A549 (cell line): ENCODE data around the gene RFLNA. TPM values are rescaled to one million over a fixed set of nuclear protein-coding genes. Genes with fewer than 3 reads are reported as not detected.

ENCODE experiments used
- ATAC-seq, 2 experiments: fragments of 200-7000 bp in 1 of 2; fragments of >200 bp in 1 of 2; cut with Nextera tagmentation in 1 of 2; cut with Tn5 transposase in 1 of 2; 3 replicates each; pipeline versions ENCODE4 v1.8.0 to v1.9.1; 2018 to 2020; ENCODE audit warnings: mild to moderate bottlenecking in 1 of 2, moderate library complexity in 1 of 2
- CTCF ChIA-PET: fragments of 300-600 bp; sonication (Branson Sonifier 250); formaldehyde crosslinking; extraction: SDS; loops from one replicate; lab custom pipeline; 2021; ENCODE audit warnings: antibody characterized with exemption, inconsistent platforms; lab: Yijun Ruan, JAX
- POLR2A ChIA-PET: fragments of 350-600 bp; formaldehyde crosslinking; extraction: SDS; loops from one replicate; lab custom pipeline; 2021; ENCODE audit warnings: antibody characterized with exemption, inconsistent platforms; lab: Yijun Ruan, JAX
- DNase-seq, 2 experiments: peaks; one replicate each; pipeline versions ENCODE4 v3.0.0 to v3.0.0-alpha.2; 2011 to 2016; ENCODE audit warnings: low read depth in 1 of 2, low spot score in 1 of 2
- FAIRE-seq: peaks from 2 replicates; lab custom pipeline; 2011; peaks lifted over from hg19 to GRCh38; lab: Jason Lieb, UNC
- H3K27ac ChIP-seq, 2 experiments: fragments of >200 bp; sonication (Bioruptor Twin); formaldehyde crosslinking; 3 replicates each; pipeline ENCODE4 v1.5.1; 2016 to 2017
- H3K4me1 ChIP-seq: fragments of >200 bp; sonication (Bioruptor Twin); formaldehyde crosslinking; 3 replicates; pipeline ENCODE4 v1.6.1; 2016
- H3K4me2 ChIP-seq: fragments of >200 bp; sonication (Bioruptor Twin); formaldehyde crosslinking; 3 replicates; pipeline ENCODE4 v1.6.1; 2016
- H3K4me3 ChIP-seq: fragments of >200 bp; sonication (Bioruptor Twin); formaldehyde crosslinking; 3 replicates; pipeline ENCODE4 v1.5.1; 2016
- H3K9me3 ChIP-seq: fragments of >200 bp; sonication (Bioruptor Twin); formaldehyde crosslinking; 3 replicates; pipeline ENCODE4 v1.6.1; 2016
- CBX8 ChIP-seq: fragments of 200-600 bp; sonication (generic); IDR thresholded peaks from 2 replicates; pipeline ENCODE4 v1.6.1; 2016
- CHD2 ChIP-seq: fragments of 150-350 bp; IDR thresholded peaks from 2 replicates; pipeline ENCODE4 v1.6.1; 2014; ENCODE audit warnings: low read length; ENCODE audit not compliant: partially characterized antibody
- EHMT2 ChIP-seq: fragments of 200-600 bp; sonication (generic); IDR thresholded peaks from 2 replicates; pipeline ENCODE4 v1.6.1; 2016; ENCODE audit warnings: antibody characterized with exemption, low read depth, mild to moderate bottlenecking, moderate library complexity
- FOXS1 ChIP-seq: fragments of 250-450 bp; sonication (Bioruptor Pico); IDR thresholded peaks from 2 replicates; pipeline ENCODE4 v1.5.0; 2020; ENCODE audit warnings: mild to moderate bottlenecking, moderate library complexity
- JUN ChIP-seq, 2 experiments: fragments of >200 bp; sonication (Bioruptor Twin); formaldehyde crosslinking; IDR thresholded peaks; 2 replicates in 1 of 2; 3 replicates in 1 of 2; pipeline ENCODE4 v1.6.1; 2016 to 2017
- KDM1A ChIP-seq: fragments of 200-600 bp; sonication (generic); IDR thresholded peaks from 2 replicates; pipeline ENCODE4 v1.6.1; 2016; ENCODE audit warnings: low read depth, mild to moderate bottlenecking
- MAFK ChIP-seq: fragments of 450-650 bp; IDR thresholded peaks from 2 replicates; pipeline ENCODE4 v1.6.1; 2014; ENCODE audit not compliant: partially characterized antibody
- MYC ChIP-seq: IDR thresholded peaks from 2 replicates; pipeline ENCODE4 v1.6.1; 2012; ENCODE audit warnings: mild to moderate bottlenecking, inconsistent platforms, low read length, improper control_type of control experiment, borderline replicate concordance
- NPAS2 ChIP-seq: fragments of 250-450 bp; sonication (Bioruptor Pico); IDR thresholded peaks from 2 replicates; pipeline ENCODE4 v1.8.0; 2022; ENCODE audit warnings: mild to moderate bottlenecking, moderate library complexity, borderline replicate concordance
- PHF8 ChIP-seq: fragments of 200-600 bp; sonication (generic); IDR thresholded peaks from 2 replicates; pipeline ENCODE4 v1.6.1; 2016; ENCODE audit warnings: low read depth, mild to moderate bottlenecking, antibody characterized with exemption, moderate library complexity, borderline replicate concordance
- RAD21 ChIP-seq, 2 experiments: fragments of >200 bp in 1 of 2; sonication (Bioruptor Twin) in 1 of 2; formaldehyde crosslinking in 1 of 2; IDR thresholded peaks in 1 of 2; conservative IDR thresholded peaks in 1 of 2; 2 replicates in 1 of 2; 3 replicates in 1 of 2; pipeline ENCODE4 v1.6.1; 2012 to 2018; ENCODE audit warnings: inconsistent platforms in 1 of 2
- RCOR1 ChIP-seq: fragments of 150-350 bp; IDR thresholded peaks from 2 replicates; pipeline ENCODE4 v1.6.1; 2014; ENCODE audit warnings: antibody characterized with exemption, low read length, low read depth
- RFX5 ChIP-seq: fragments of 450-650 bp; IDR thresholded peaks from 2 replicates; pipeline ENCODE4 v1.7.1; 2014; ENCODE audit warnings: antibody characterized with exemption, mild to moderate bottlenecking, moderate library complexity
- SMC3 ChIP-seq: fragments of >200 bp; sonication (Bioruptor Twin); formaldehyde crosslinking; IDR thresholded peaks from 3 replicates; pipeline ENCODE4 v1.6.1; 2018; ENCODE audit warnings: inconsistent platforms
- SREBF2 ChIP-seq: fragments of 450-650 bp; IDR thresholded peaks from 2 replicates; pipeline ENCODE4 v1.6.1; 2014; ENCODE audit warnings: mild to moderate bottlenecking, moderate library complexity
- TP53 ChIP-seq: fragments of 250-450 bp; sonication (Bioruptor Pico); IDR thresholded peaks from 2 replicates; pipeline ENCODE4 v1.5.0; 2021; ENCODE audit warnings: mild to moderate bottlenecking, moderate library complexity
- ZNF302 ChIP-seq: fragments of 250-450 bp; sonication (Bioruptor Pico); IDR thresholded peaks from 2 replicates; pipeline ENCODE4 v1.9.0; 2021; ENCODE audit warnings: inconsistent platforms, mild to moderate bottlenecking, moderate library complexity
- ZSCAN20 ChIP-seq: fragments of 250-450 bp; sonication (Bioruptor Pico); IDR thresholded peaks from 2 replicates; pipeline ENCODE4 v1.8.0; 2022; ENCODE audit warnings: mild to moderate bottlenecking, moderate library complexity
- WGBS: methylation state at CpG from one replicate; pipeline ENCODE4 v1.1.6; 2017; ENCODE audit errors: missing lambda C conversion rate; 5-methylcytosine and 5-hydroxymethylcytosine counted together
- polyA plus RNA-seq, 4 experiments: library from polyadenylated mRNA; depleted of rRNA in 3 of 4; stranded (reverse); fragments of >200 nt; fragmentation: RNase III in 1 of 4; extraction: RNeasy Plus Mini Kit Qiagen cat#74134 plus additional on column Dnase treatment in 1 of 4; gene quantifications; 2 replicates in 3 of 4; 3 replicates in 1 of 4; pipeline ENCODE4 v1.2.3, GENCODE V29; 2011 to 2017
- TF ChIP-seq, protein P1 (sequence below): fragments of 150-350 bp; IDR thresholded peaks from 2 replicates; pipeline ENCODE4 v1.6.1; 2014; ENCODE audit warnings: low read depth, mild to moderate bottlenecking, low read length
- TF ChIP-seq, protein P2 (sequence below): fragments of 200-600 bp; sonication (generic); IDR thresholded peaks from 2 replicates; pipeline ENCODE4 v1.6.1; 2016; ENCODE audit warnings: antibody characterized with exemption, mild to moderate bottlenecking, moderate library complexity
- TF ChIP-seq, protein P3 (sequence below): fragments of 250-450 bp; sonication (Bioruptor Pico); IDR thresholded peaks from 2 replicates; pipeline ENCODE4 v1.5.0; 2021; ENCODE audit warnings: mild to moderate bottlenecking, moderate library complexity, borderline replicate concordance
- TF ChIP-seq, protein P4 (sequence below): fragments of 250-450 bp; sonication (Bioruptor Pico); IDR thresholded peaks from 2 replicates; pipeline ENCODE4 v1.5.0; 2020; ENCODE audit warnings: low read depth, mild to moderate bottlenecking, moderate library complexity
- TF ChIP-seq, protein P5 (sequence below): fragments of >200 bp; sonication (Bioruptor Twin); formaldehyde crosslinking; IDR thresholded peaks from 3 replicates; pipeline ENCODE4 v1.6.1; 2016
- TF ChIP-seq, protein P6 (sequence below): fragments of 450-650 bp; IDR thresholded peaks from 2 replicates; pipeline ENCODE4 v1.6.1; 2014; ENCODE audit warnings: antibody characterized with exemption

Gene RFLNA
- polyA plus RNA-seq, 2 of the 4 experiments (the other 2 are of a cell fraction): not detected

DNA sequence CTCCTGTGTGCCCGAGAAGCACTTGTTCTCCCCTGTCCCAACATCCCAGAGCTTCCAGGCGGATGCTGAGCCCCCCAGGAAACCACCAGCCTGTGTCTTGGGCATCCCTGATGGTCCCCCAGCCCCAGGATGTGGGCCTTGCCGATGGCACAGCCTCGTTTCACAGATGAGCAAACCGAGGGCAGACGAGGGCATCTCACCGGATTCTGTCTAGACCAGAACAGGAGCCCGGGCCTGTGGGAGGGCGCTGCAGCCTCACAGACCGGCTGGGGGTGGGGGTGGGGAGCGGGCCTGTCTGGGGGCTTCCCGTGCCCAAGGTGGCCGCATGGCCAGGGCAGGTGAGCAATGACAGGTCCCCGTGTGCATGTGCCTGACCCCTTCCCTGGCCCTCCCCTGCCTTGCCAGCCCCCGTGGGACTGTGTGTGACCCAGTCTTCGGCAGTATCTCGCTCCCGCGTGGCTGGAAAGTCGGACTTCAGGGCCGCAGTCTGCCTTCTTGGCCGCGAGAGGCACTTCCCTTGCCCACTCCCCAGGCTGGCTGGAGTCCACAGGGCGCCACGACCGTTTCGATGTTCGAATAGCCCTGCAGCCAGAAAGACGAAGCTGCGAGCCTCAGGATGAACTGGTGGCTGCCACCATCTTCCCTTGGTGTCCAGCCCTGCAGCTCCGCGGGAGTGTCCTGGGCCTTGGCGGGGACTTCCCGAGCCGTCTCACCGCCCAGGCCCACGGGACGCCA is 8.9 kb downstream of the RFLNA start:
- ChIA-PET CTCF (interaction anchor here (0.8 to 1.1 kb wide), 2 partner anchors 13 to 24 kb away, joined by 3 read pairs; no protein-coding TSS in a partner anchor), POLR2A (no interaction called here)
- no peak overlapping the region for H3K27ac ChIP-seq
- WGBS: 74% methylated on average over 34 of the region's 38 CpGs
- H3K4me3 ChIP-seq: no peak overlapping the region
- H3K4me2 ChIP-seq: no peak overlapping the region
- DNase-seq (no peak), ATAC-seq (no peak), FAIRE-seq (no peak)
- H3K9me3 ChIP-seq: no peaks in the 10 kb centered on the region; the same call in 2 of the 3 replicates
- no peak for TF ChIP-seq RCOR1
- no peak for TF ChIP-seq SREBF2
- TF ChIP-seq RAD21 (conservative IDR thresholded peaks at IDR 0.05 in 1 of 2, IDR thresholded peaks at IDR 0.05 in 1 of 2): no peak
- no peak for TF ChIP-seq MYC
- TF ChIP-seq, protein P1, sequence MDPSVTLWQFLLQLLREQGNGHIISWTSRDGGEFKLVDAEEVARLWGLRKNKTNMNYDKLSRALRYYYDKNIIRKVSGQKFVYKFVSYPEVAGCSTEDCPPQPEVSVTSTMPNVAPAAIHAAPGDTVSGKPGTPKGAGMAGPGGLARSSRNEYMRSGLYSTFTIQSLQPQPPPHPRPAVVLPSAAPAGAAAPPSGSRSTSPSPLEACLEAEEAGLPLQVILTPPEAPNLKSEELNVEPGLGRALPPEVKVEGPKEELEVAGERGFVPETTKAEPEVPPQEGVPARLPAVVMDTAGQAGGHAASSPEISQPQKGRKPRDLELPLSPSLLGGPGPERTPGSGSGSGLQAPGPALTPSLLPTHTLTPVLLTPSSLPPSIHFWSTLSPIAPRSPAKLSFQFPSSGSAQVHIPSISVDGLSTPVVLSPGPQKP: no peak
- TF ChIP-seq ZNF302 (CRISPR knock-in tag): no peak
- no peak for TF ChIP-seq MAFK
- TF ChIP-seq RFX5: no peak
- TF ChIP-seq, protein P2, sequence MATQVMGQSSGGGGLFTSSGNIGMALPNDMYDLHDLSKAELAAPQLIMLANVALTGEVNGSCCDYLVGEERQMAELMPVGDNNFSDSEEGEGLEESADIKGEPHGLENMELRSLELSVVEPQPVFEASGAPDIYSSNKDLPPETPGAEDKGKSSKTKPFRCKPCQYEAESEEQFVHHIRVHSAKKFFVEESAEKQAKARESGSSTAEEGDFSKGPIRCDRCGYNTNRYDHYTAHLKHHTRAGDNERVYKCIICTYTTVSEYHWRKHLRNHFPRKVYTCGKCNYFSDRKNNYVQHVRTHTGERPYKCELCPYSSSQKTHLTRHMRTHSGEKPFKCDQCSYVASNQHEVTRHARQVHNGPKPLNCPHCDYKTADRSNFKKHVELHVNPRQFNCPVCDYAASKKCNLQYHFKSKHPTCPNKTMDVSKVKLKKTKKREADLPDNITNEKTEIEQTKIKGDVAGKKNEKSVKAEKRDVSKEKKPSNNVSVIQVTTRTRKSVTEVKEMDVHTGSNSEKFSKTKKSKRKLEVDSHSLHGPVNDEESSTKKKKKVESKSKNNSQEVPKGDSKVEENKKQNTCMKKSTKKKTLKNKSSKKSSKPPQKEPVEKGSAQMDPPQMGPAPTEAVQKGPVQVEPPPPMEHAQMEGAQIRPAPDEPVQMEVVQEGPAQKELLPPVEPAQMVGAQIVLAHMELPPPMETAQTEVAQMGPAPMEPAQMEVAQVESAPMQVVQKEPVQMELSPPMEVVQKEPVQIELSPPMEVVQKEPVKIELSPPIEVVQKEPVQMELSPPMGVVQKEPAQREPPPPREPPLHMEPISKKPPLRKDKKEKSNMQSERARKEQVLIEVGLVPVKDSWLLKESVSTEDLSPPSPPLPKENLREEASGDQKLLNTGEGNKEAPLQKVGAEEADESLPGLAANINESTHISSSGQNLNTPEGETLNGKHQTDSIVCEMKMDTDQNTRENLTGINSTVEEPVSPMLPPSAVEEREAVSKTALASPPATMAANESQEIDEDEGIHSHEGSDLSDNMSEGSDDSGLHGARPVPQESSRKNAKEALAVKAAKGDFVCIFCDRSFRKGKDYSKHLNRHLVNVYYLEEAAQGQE: no peak
- TF ChIP-seq, protein P3, sequence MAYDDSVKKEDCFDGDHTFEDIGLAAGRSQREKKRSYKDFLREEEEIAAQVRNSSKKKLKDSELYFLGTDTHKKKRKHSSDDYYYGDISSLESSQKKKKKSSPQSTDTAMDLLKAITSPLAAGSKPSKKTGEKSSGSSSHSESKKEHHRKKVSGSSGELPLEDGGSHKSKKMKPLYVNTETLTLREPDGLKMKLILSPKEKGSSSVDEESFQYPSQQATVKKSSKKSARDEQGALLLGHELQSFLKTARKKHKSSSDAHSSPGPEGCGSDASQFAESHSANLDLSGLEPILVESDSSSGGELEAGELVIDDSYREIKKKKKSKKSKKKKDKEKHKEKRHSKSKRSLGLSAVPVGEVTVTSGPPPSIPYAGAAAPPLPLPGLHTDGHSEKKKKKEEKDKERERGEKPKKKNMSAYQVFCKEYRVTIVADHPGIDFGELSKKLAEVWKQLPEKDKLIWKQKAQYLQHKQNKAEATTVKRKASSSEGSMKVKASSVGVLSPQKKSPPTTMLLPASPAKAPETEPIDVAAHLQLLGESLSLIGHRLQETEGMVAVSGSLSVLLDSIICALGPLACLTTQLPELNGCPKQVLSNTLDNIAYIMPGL (CRISPR knock-in tag): no peak
- TF ChIP-seq NPAS2: no peak
- TF ChIP-seq, protein P4, sequence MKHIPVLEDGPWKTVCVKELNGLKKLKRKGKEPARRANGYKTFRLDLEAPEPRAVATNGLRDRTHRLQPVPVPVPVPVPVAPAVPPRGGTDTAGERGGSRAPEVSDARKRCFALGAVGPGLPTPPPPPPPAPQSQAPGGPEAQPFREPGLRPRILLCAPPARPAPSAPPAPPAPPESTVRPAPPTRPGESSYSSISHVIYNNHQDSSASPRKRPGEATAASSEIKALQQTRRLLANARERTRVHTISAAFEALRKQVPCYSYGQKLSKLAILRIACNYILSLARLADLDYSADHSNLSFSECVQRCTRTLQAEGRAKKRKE (CRISPR knock-in tag): no peak
- no peak for TF ChIP-seq EHMT2
- TF ChIP-seq, all 56 proteins: peak for 0
- H3K4me1 ChIP-seq: no peaks in the 10 kb centered on the region

DNA sequence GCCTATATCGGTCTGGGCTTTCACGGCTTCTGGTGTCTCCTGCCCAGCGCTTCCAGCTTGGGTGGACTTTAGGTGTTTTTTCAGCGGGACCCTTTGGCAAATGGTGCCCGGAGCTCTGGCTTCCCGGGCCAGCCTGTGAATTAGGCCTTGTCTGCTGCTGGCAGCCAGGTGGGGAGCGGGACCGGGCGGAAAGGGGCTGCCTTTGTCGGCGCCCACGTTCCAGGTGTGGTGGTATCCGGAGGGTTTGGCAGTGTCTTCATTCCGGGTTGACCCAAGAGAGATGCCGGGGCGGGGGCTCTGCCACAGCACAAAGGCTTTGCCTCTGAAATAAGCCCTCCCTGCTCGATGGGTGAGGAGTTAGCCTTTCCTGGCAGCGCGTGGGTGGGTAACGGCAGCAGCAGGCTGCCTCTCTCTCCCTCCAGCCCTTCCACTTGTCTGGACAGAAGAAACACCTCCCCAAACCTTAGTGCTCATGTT is 9.5 kb downstream of the RFLNA start:
- H3K4me2 ChIP-seq: no peak overlapping the region
- TF ChIP-seq TP53: no peak
- TF ChIP-seq MAFK: no peak
- TF ChIP-seq, protein P1: no peak
- no peak for TF ChIP-seq SMC3
- no peak for TF ChIP-seq FOXS1 (CRISPR knock-in tag)
- TF ChIP-seq CBX8: no peak
- TF ChIP-seq PHF8: no peak
- no peak for TF ChIP-seq RAD21 (conservative IDR thresholded peaks at IDR 0.05 in 1 of 2, IDR thresholded peaks at IDR 0.05 in 1 of 2)
- TF ChIP-seq, protein P5, sequence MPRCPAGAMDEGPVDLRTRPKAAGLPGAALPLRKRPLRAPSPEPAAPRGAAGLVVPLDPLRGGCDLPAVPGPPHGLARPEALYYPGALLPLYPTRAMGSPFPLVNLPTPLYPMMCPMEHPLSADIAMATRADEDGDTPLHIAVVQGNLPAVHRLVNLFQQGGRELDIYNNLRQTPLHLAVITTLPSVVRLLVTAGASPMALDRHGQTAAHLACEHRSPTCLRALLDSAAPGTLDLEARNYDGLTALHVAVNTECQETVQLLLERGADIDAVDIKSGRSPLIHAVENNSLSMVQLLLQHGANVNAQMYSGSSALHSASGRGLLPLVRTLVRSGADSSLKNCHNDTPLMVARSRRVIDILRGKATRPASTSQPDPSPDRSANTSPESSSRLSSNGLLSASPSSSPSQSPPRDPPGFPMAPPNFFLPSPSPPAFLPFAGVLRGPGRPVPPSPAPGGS: no peak
- TF ChIP-seq JUN (IDR thresholded peaks at IDR 0.05): no peak
- TF ChIP-seq, protein P6, sequence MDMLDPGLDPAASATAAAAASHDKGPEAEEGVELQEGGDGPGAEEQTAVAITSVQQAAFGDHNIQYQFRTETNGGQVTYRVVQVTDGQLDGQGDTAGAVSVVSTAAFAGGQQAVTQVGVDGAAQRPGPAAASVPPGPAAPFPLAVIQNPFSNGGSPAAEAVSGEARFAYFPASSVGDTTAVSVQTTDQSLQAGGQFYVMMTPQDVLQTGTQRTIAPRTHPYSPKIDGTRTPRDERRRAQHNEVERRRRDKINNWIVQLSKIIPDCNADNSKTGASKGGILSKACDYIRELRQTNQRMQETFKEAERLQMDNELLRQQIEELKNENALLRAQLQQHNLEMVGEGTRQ: no peak
- TF ChIP-seq KDM1A: no peak
- TF ChIP-seq ZSCAN20 (CRISPR knock-in tag): no peak
- TF ChIP-seq CHD2: no peak

More for the DNA sequence above, 9.5 kb downstream of the RFLNA start:
- POLR2A ChIA-PET: no interaction called here
- H3K9me3 ChIP-seq: no peaks in the 10 kb centered on the region; the same call in 2 of the 3 replicates
- H3K4me3 ChIP-seq: no peak overlapping the region
- no peak for DNase-seq
- H3K27ac ChIP-seq: no peak overlapping the region
- CTCF ChIA-PET: interaction anchor here (0.8 to 1.6 kb wide), 4 partner anchors 13 to 272 kb away, joined by 3 to 4 read pairs (median 3); no protein-coding TSS in a partner anchor
- 84% methylated on average over 20 of the region's 20 CpGs for WGBS
- ATAC-seq: no peak
- no peaks in the 10 kb centered on the region for H3K4me1 ChIP-seq
- no peak for FAIRE-seq
